Measurements from ENCODE around the gene ARHGAP21. TPM values are rescaled to one million over a fixed set of nuclear protein-coding genes. Genes with fewer than 3 reads are reported as not detected.

ARHGAP21 gene
- total RNA-seq, 1 donor from 2014 or later = 80.6 TPM

DNA sequence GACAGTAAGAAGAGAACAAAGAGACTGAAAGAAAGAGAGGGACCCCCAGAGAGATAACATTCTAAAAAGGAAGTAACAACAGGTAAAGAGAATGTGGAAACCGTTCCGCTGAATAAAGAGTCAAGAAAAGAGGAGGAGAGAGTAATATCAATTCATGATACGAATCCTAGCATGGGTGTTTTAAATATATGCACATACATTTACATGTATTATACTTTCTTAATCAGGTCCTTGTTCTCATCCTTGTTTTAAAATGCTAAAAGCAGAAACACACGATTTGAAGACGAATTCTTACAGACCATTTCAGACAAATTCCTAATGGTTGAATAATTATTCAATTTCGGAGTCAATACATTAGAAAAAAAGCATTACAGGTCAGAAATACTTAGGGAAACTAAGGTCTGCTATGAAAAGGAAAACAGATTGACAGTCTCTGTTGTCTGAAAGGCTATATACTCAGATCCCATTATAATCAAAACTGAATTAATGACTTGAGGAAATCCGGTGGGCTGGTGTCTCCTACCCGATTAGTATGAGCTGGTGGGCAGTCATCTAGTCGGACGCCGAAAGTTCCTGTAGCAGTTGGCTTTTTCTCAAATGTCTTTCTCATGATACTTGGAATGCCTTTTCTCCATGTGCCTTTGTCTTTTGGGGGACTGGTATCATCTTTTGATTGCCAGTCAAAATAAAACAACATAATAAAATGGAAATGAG is 127.3 kb downstream of the ARHGAP21 start:
- DNase-seq (ENCODE audit: low read depth) (no peak), FAIRE-seq (no peak)
- peaks cover 10% of the 10 kb centered on the region for H3K36me3 ChIP-seq (ENCODE audit: control insufficient read depth, insufficient read depth, low read length)
- TF ChIP-seq, protein P1, sequence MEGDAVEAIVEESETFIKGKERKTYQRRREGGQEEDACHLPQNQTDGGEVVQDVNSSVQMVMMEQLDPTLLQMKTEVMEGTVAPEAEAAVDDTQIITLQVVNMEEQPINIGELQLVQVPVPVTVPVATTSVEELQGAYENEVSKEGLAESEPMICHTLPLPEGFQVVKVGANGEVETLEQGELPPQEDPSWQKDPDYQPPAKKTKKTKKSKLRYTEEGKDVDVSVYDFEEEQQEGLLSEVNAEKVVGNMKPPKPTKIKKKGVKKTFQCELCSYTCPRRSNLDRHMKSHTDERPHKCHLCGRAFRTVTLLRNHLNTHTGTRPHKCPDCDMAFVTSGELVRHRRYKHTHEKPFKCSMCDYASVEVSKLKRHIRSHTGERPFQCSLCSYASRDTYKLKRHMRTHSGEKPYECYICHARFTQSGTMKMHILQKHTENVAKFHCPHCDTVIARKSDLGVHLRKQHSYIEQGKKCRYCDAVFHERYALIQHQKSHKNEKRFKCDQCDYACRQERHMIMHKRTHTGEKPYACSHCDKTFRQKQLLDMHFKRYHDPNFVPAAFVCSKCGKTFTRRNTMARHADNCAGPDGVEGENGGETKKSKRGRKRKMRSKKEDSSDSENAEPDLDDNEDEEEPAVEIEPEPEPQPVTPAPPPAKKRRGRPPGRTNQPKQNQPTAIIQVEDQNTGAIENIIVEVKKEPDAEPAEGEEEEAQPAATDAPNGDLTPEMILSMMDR (IDR thresholded peaks at IDR 0.05; ENCODE audit: insufficient read depth, low read length, severe bottlenecking) = no peak
- H3K27me3 ChIP-seq (ENCODE audit: control insufficient read depth, insufficient read depth, low read length) = no peaks in the 10 kb centered on the region
- no peak overlapping the region for H3K4me3 ChIP-seq (ENCODE audit: low read depth, low read length)

DNA sequence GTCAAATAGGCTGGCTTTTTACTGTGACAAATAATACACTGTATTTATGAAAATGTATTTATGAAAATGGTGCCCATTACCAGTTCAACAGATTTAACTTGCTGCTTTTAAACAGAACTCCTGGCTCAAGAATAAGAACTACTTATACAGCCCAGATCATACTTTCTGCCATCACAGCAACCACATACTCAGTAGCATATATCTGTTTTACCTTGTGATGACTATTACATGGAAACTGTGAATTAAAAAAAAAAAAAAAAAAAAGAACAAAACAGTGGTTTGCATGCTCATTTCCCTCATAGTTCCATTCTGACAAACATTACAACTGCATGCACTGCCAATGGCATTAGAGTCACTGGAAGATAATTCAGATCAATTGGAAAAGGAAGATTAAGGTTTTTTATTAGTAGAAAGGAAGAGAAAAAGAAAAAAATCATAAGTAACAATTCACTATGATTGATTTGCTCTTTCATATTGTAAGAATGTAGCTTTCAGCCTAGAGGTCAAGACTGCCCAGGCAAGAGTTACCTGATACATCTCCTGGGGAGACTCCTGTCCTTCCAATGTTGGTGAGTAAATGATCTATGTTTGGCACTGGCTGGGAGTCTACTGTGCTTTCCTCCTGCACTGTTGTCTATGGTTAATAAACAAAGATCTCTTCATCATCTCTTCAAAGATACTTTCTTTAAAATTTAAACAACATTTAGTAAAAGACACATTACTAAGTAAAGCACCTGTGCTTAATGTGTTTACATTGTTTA is 132.8 kb downstream of the ARHGAP21 start:
- no peaks in the 10 kb centered on the region for H3K27me3 ChIP-seq (ENCODE audit: control insufficient read depth, insufficient read depth, low read length)
- peaks cover 5% of the 10 kb centered on the region for H3K36me3 ChIP-seq (ENCODE audit: control insufficient read depth, insufficient read depth, low read length)

DNA sequence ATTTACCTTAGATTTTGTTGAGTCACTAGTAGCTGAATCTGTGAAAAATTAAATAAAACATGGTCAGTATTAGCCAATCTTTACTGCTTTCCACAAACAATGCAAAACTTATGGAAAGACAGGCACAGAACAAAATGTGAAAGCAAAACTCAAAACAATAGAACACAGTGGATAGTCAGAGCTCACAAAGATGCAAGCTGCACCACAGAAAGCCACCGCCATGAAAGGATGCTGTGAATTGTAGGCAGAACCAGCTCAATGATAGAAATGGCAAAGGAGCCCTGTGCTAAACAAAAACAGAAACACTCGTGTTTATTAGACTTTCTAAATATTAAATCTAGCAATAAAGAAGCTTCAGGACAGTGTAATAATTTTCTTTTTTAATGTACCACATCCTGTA is 134.4 kb downstream of the ARHGAP21 start:
- DNase-seq (ENCODE audit: low read depth) (no peak), FAIRE-seq (no peak)
- H3K36me3 ChIP-seq (ENCODE audit: control insufficient read depth, insufficient read depth, low read length) = peaks cover 5% of the 10 kb centered on the region
- H3K27me3 ChIP-seq (ENCODE audit: control insufficient read depth, insufficient read depth, low read length) = no peaks in the 10 kb centered on the region
- TF ChIP-seq, protein P1 (IDR thresholded peaks at IDR 0.05; ENCODE audit: insufficient read depth, low read length, severe bottlenecking) = no peak
- H3K4me3 ChIP-seq (ENCODE audit: low read depth, low read length) = no peak overlapping the region

More for the DNA sequence above, 132.8 kb downstream of the ARHGAP21 start:
- DNase-seq (ENCODE audit: low read depth) = no peak
- FAIRE-seq = no peak
- TF ChIP-seq, protein P1 (IDR thresholded peaks at IDR 0.05; ENCODE audit: insufficient read depth, low read length, severe bottlenecking) = no peak
- no peak overlapping the region for H3K4me3 ChIP-seq (ENCODE audit: low read depth, low read length)

DNA sequence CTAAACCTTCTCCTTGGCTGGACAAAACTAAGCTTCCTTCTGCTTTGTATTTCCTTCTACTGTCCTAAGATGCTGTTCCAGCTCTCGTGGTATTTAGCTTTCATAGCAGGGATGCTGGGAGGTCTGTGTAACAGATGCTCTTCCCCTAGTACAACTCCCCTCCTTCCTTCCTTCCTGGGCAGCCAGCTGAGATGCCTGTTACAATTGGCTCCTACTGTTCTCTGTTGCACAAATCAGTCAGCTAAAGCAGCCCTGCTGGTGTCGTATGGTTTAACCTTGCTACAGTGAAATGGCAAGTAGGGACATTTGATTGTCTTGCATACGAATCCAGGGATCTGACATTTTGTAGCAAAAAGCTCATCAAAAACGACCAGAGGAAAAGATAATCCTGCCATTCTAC is 143.8 kb downstream of the ARHGAP21 start:
- Histone ChIP-seq H3K36me3 (ENCODE audit: control insufficient read depth, insufficient read depth, low read length) (no peaks in the 10 kb centered on the region), H3K4me3 (ENCODE audit: low read depth, low read length) (no peak overlapping the region), H3K27me3 (ENCODE audit: control insufficient read depth, insufficient read depth, low read length) (no peaks in the 10 kb centered on the region)
- TF ChIP-seq, protein P1 (IDR thresholded peaks at IDR 0.05; ENCODE audit: insufficient read depth, low read length, severe bottlenecking) = no peak
- no peak for FAIRE-seq
- DNase-seq (ENCODE audit: low read depth) = no peak

DNA sequence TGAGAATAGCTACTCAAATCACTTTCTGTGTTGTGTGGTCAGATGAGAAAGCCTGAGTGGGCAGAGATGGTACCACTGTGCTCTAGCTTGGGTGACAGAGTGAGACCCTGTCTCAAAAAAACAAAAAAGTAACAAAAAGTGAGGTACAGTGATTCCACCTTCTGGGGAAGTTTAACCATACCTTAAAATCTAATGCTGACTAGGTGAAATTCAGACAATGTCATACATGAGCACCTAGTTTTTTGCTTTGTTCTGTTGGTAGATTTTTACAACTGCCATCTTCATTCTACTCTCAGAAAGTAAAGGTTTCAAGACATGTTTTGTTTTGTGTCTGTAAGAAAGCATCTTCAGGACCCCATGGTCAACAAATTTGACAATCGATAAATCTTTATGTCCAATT is 144.2 kb downstream of the ARHGAP21 start:
- FAIRE-seq = no peak
- no peak overlapping the region for H3K4me3 ChIP-seq (ENCODE audit: low read depth, low read length)
- TF ChIP-seq, protein P1 (IDR thresholded peaks at IDR 0.05; ENCODE audit: insufficient read depth, low read length, severe bottlenecking) = no peak
- H3K27me3 ChIP-seq (ENCODE audit: control insufficient read depth, insufficient read depth, low read length) = no peaks in the 10 kb centered on the region
- DNase-seq (ENCODE audit: low read depth) = no peak
- no peaks in the 10 kb centered on the region for H3K36me3 ChIP-seq (ENCODE audit: control insufficient read depth, insufficient read depth, low read length)

Measured in bronchial epithelial cell (primary cell).